Karpas-422 (cell line): ENCODE measurements around the gene PHC2. TPM values are rescaled to one million over a fixed set of nuclear protein-coding genes. Genes with fewer than 3 reads are reported as not detected.

Experiments
- DNase-seq: peaks from one replicate; pipeline ENCODE4 v3.0.0-alpha.2; 2015
- H2AFZ ChIP-seq: fragments of 200-600 bp; sonication (generic); 2 replicates; pipeline ENCODE4 v1.6.1; 2014; ENCODE audit warnings: antibody characterized with exemption, low read length, mixed read lengths
- H3K27ac ChIP-seq: fragments of 200-600 bp; sonication (generic); 2 replicates; pipeline ENCODE4 v1.5.1; 2014; ENCODE audit warnings: mild to moderate bottlenecking, low read length, moderate library complexity
- H3K27me3 ChIP-seq: fragments of 200-600 bp; sonication (generic); 2 replicates; pipeline ENCODE4 v1.6.1; 2014; ENCODE audit warnings: low read length, mixed read lengths
- H3K36me3 ChIP-seq: fragments of 200-600 bp; sonication (generic); 2 replicates; pipeline ENCODE4 v1.6.1; 2014; ENCODE audit warnings: low read length, mixed read lengths; ENCODE audit not compliant: insufficient read depth
- H3K4me1 ChIP-seq: fragments of 200-600 bp; sonication (generic); 2 replicates; pipeline ENCODE4 v1.6.1; 2014; ENCODE audit warnings: mild to moderate bottlenecking, low read length, mixed read lengths
- H3K4me2 ChIP-seq: fragments of 200-600 bp; sonication (generic); 2 replicates; pipeline ENCODE4 v1.6.1; 2014; ENCODE audit warnings: low read length, low read depth, mild to moderate bottlenecking; ENCODE audit not compliant: poor library complexity, severe bottlenecking
- H3K4me3 ChIP-seq: fragments of 200-600 bp; sonication (generic); 2 replicates; pipeline ENCODE4 v1.5.1; 2014; ENCODE audit warnings: mild to moderate bottlenecking, antibody characterized with exemption, low read length, mixed read lengths
- H3K79me2 ChIP-seq: fragments of 200-600 bp; sonication (generic); 2 replicates; pipeline ENCODE4 v1.6.1; 2014; ENCODE audit warnings: mild to moderate bottlenecking, low read length, mixed read lengths
- H3K9ac ChIP-seq: fragments of 200-600 bp; sonication (generic); 2 replicates; pipeline ENCODE4 v1.6.0; 2014; ENCODE audit warnings: low read length
- H3K9me2 ChIP-seq: fragments of 200-600 bp; sonication (generic), shearing (Covaris generic); replicated peaks from 2 replicates; pipeline ENCODE4 v1.6.0; 2014; ENCODE audit warnings: mild to moderate bottlenecking, low read length, moderate library complexity; ENCODE audit not compliant: insufficient read depth
- H3K9me3 ChIP-seq: fragments of 300-700, 200-600 bp; sonication (generic); 2 replicates; pipeline ENCODE4 v1.6.1; 2014; ENCODE audit warnings: low read length, mixed read lengths
- H4K20me1 ChIP-seq: fragments of 200-600 bp; sonication (generic); 2 replicates; pipeline ENCODE4 v1.6.1; 2014; ENCODE audit warnings: mild to moderate bottlenecking, antibody characterized with exemption, low read length, low read depth; ENCODE audit not compliant: insufficient read depth
- total RNA-seq: library from RNA; depleted of rRNA; stranded (reverse); fragments of >200 nt; shearing (Covaris generic); gene quantifications from 2 replicates; pipeline ENCODE4 v1.2.3, GENCODE V29; 2014; ENCODE audit warnings: low replicate concordance

Gene PHC2
- total RNA-seq, 1 experiment from 2014 or later = 54.3 TPM

- H3K79me2 ChIP-seq = no peaks in the 10 kb centered on the region
- peaks cover 15% of the 10 kb centered on the region for H3K4me1 ChIP-seq
- no peak overlapping the region for H3K9ac ChIP-seq
- H3K9me3 ChIP-seq = no peaks in the 10 kb centered on the region
- H2AFZ ChIP-seq = no peak overlapping the region
- no peak overlapping the region for H3K4me3 ChIP-seq
- H3K36me3 ChIP-seq = no peaks in the 10 kb centered on the region
- no peak for DNase-seq
- H3K27ac ChIP-seq = no peak overlapping the region
- no peaks in the 10 kb centered on the region for H3K27me3 ChIP-seq
- H3K9me2 ChIP-seq = no peaks in the 10 kb centered on the region
- H4K20me1 ChIP-seq = no peaks in the 10 kb centered on the region
- H3K4me2 ChIP-seq = no peak overlapping the region
Measured at GRCh38 chr1:33424205-33424604, 6.7 kb downstream of the PHC2 start.

- DNase-seq = no peak
- no peak overlapping the region for H3K4me3 ChIP-seq
- no peaks in the 10 kb centered on the region for H3K79me2 ChIP-seq
- H2AFZ ChIP-seq = no peak overlapping the region
- no peaks in the 10 kb centered on the region for H3K36me3 ChIP-seq
- H3K9me2 ChIP-seq = no peaks in the 10 kb centered on the region
- H3K4me2 ChIP-seq = no peak overlapping the region
- H3K27ac ChIP-seq = no peak overlapping the region
- H4K20me1 ChIP-seq = no peaks in the 10 kb centered on the region
- no peaks in the 10 kb centered on the region for H3K27me3 ChIP-seq
- H3K9ac ChIP-seq = no peak overlapping the region
- H3K9me3 ChIP-seq = 0 out of 2 replicates have a peak, but pooled peaks cover 3% of the 10 kb centered on the region
- no peaks in the 10 kb centered on the region for H3K4me1 ChIP-seq
Measured at GRCh38 chr1:33420870-33421775, 9.8 kb downstream of the PHC2 start.

GRCh38 chr1:33418811-33419210, 12.1 kb downstream of the PHC2 start:
- H2AFZ ChIP-seq = no peak overlapping the region
- no peak overlapping the region for H3K9ac ChIP-seq
- no peak overlapping the region for H3K4me2 ChIP-seq
- H3K4me3 ChIP-seq = no peak overlapping the region
- no peaks in the 10 kb centered on the region for H3K36me3 ChIP-seq
- H3K4me1 ChIP-seq = no peaks in the 10 kb centered on the region
- peaks cover 8% of the 10 kb centered on the region; the same call in 1 of the 2 replicates for H3K9me3 ChIP-seq
- no peak for DNase-seq
- H3K27ac ChIP-seq = no peak overlapping the region
- H3K9me2 ChIP-seq = no peaks in the 10 kb centered on the region
- no peaks in the 10 kb centered on the region for H3K79me2 ChIP-seq
- no peaks in the 10 kb centered on the region for H4K20me1 ChIP-seq
- H3K27me3 ChIP-seq = no peaks in the 10 kb centered on the region

GRCh38 chr1:33414879-33415278, 16.0 kb downstream of the PHC2 start:
- H3K27ac ChIP-seq = no peak overlapping the region
- H2AFZ ChIP-seq = no peak overlapping the region
- no peaks in the 10 kb centered on the region for H4K20me1 ChIP-seq
- peaks cover 7% of the 10 kb centered on the region for H3K4me1 ChIP-seq
- no peak overlapping the region for H3K9ac ChIP-seq
- no peak overlapping the region for H3K4me3 ChIP-seq
- no peaks in the 10 kb centered on the region for H3K36me3 ChIP-seq
- peaks cover 8% of the 10 kb centered on the region; the same call in 1 of the 2 replicates for H3K9me3 ChIP-seq
- H3K4me2 ChIP-seq = no peak overlapping the region
- no peak for DNase-seq
- no peaks in the 10 kb centered on the region for H3K79me2 ChIP-seq
- no peaks in the 10 kb centered on the region for H3K27me3 ChIP-seq
- H3K9me2 ChIP-seq = no peaks in the 10 kb centered on the region

- no peaks in the 10 kb centered on the region for H3K36me3 ChIP-seq
- H3K4me2 ChIP-seq = no peak overlapping the region
- no peaks in the 10 kb centered on the region for H3K9me3 ChIP-seq
- DNase-seq = no peak
- H3K4me3 ChIP-seq = no peak overlapping the region
- H3K9me2 ChIP-seq = no peaks in the 10 kb centered on the region
- no peak overlapping the region for H2AFZ ChIP-seq
- peaks cover 8% of the 10 kb centered on the region; the same call in 1 of the 2 replicates for H3K27me3 ChIP-seq
- H3K27ac ChIP-seq = no peak overlapping the region
- peaks cover 7% of the 10 kb centered on the region for H3K4me1 ChIP-seq
- H4K20me1 ChIP-seq = no peaks in the 10 kb centered on the region
- no peak overlapping the region for H3K9ac ChIP-seq
- no peaks in the 10 kb centered on the region for H3K79me2 ChIP-seq
Measured at GRCh38 chr1:33410091-33410701, 20.7 kb downstream of the PHC2 start.

GRCh38 chr1:33408093-33408436, 22.8 kb downstream of the PHC2 start:
- Histone ChIP-seq H3K79me2 (no peaks in the 10 kb centered on the region), H3K9me2 (no peaks in the 10 kb centered on the region), H3K9ac (no peak overlapping the region), H2AFZ (no peak overlapping the region), H3K27ac (no peak overlapping the region), H3K4me2 (no peak overlapping the region), H3K27me3 (peaks cover 8% of the 10 kb centered on the region; the same call in 1 of the 2 replicates), H3K4me1 (peaks cover 7% of the 10 kb centered on the region), H3K4me3 (no peak overlapping the region), H3K36me3 (no peaks in the 10 kb centered on the region), H4K20me1 (no peaks in the 10 kb centered on the region), H3K9me3 (no peaks in the 10 kb centered on the region)
- DNase-seq = no peak

GRCh38 chr1:33407352-33408092, 23.4 kb downstream of the PHC2 start:
- no peaks in the 10 kb centered on the region for H3K79me2 ChIP-seq

GRCh38 chr1:33402206-33402605, 28.7 kb downstream of the PHC2 start:
- Histone ChIP-seq H3K9me2 (no peaks in the 10 kb centered on the region), H3K9me3 (no peaks in the 10 kb centered on the region), H3K4me1 (no peaks in the 10 kb centered on the region; the same call in 1 of the 2 replicates), H3K4me3 (no peak overlapping the region), H2AFZ (no peak overlapping the region), H3K4me2 (no peak overlapping the region), H3K36me3 (no peaks in the 10 kb centered on the region), H4K20me1 (no peaks in the 10 kb centered on the region), H3K27me3 (peaks cover 8% of the 10 kb centered on the region; the same call in 1 of the 2 replicates), H3K79me2 (no peaks in the 10 kb centered on the region), H3K9ac (no peak overlapping the region), H3K27ac (no peak overlapping the region)
- DNase-seq = no peak

More at GRCh38 chr1:33407352-33408092, 23.4 kb downstream of the PHC2 start:
- H4K20me1 ChIP-seq = no peaks in the 10 kb centered on the region
- peaks cover 8% of the 10 kb centered on the region; the same call in 1 of the 2 replicates for H3K27me3 ChIP-seq
- no peak overlapping the region for H3K4me3 ChIP-seq
- no peak overlapping the region for H3K9ac ChIP-seq
- H3K36me3 ChIP-seq = no peaks in the 10 kb centered on the region
- no peaks in the 10 kb centered on the region for H3K9me2 ChIP-seq
- H2AFZ ChIP-seq = no peak overlapping the region
- no peaks in the 10 kb centered on the region for H3K9me3 ChIP-seq
- peaks cover 7% of the 10 kb centered on the region for H3K4me1 ChIP-seq
- H3K27ac ChIP-seq = no peak overlapping the region
- no peak for DNase-seq
- H3K4me2 ChIP-seq = no peak overlapping the region
